Breast epithelium (tissue), 3 donors: ENCODE results near the gene MYO1G. TPM values are rescaled to one million over a fixed set of nuclear protein-coding genes. Genes with fewer than 3 reads are reported as not detected.

Source experiments
- total RNA-seq, 3 donors: library from RNA; depleted of rRNA; stranded (reverse); fragments of >200 nt; gene quantifications; one replicate each; pipeline ENCODE4 v1.1.0, GENCODE V29; 2016

The MYO1G gene
- total RNA-seq, 3 donors from 2014 or later = 2.0 to 2.9 (median 2.2) TPM

Other genes starting within 250 kb of the MYO1G start
- gene ZMIZ2, start 230.2 kb downstream of the MYO1G start, total RNA-seq = 10 to 100 TPM; 12.5 to 30.1 (median 23.6) TPM
- 1,000 to 10,000 TPM; 1,127 to 1,313 (median 1,259) TPM for gene PPIA, start 182.3 kb downstream of the MYO1G start, total RNA-seq
- 100 to 1,000 TPM; 110 to 140 (median 115) TPM for gene H2AZ2, start 130.9 kb downstream of the MYO1G start, total RNA-seq
- 10 to 100 TPM; 22.7 to 27.2 (median 24.9) TPM for gene PURB, start 93.5 kb downstream of the MYO1G start, total RNA-seq
- 10 to 100 TPM; 32.3 to 45.3 (median 35.4) TPM for gene CCM2, start 21.2 kb upstream of the MYO1G start, total RNA-seq
- gene NACAD, start 110.0 kb upstream of the MYO1G start, total RNA-seq = 1 to 10 TPM; 1.2 to 7.5 (median 3.2) TPM
- gene TBRG4, start 132.7 kb upstream of the MYO1G start, total RNA-seq = 10 to 100 TPM; 37.9 to 63.8 (median 62.3) TPM
- gene RAMP3, start 178.8 kb upstream of the MYO1G start, total RNA-seq = 100 to 1,000 TPM in 1 of 3 donors, 10 to 100 TPM in 2; 11.7 to 103 (median 76.8) TPM